MM.1S (cell line): ENCODE measurements around the gene KRTCAP3.

Source experiments
- DNase-seq: peaks from one replicate; pipeline ENCODE4 v3.0.0-alpha.2; 2015
- H2AFZ ChIP-seq: fragments of 300-600 bp; sonication (generic); 2 replicates; pipeline ENCODE4 v1.6.0; 2016; ENCODE audit warnings: antibody characterized with exemption, low read length
- H3F3A ChIP-seq: fragments of 300-600 bp; sonication (generic); 2 replicates; pipeline ENCODE4 v1.6.1; 2016; ENCODE audit warnings: mild to moderate bottlenecking, antibody characterized with exemption, low read length, moderate library complexity, mixed read lengths; ENCODE audit not compliant: insufficient read depth
- H3K27ac ChIP-seq: fragments of 300-600 bp; sonication (generic); 2 replicates; pipeline ENCODE4 v1.5.1; 2016; ENCODE audit warnings: mild to moderate bottlenecking, low read length
- H3K27me3 ChIP-seq: fragments of 300-600 bp; sonication (generic); replicated peaks from 2 replicates; pipeline ENCODE4 v1.6.0; 2016; ENCODE audit warnings: low read length; ENCODE audit not compliant: insufficient read depth
- H3K36me3 ChIP-seq: fragments of 300-600 bp; sonication (generic); replicated peaks from 2 replicates; pipeline ENCODE4 v1.6.1; 2016; ENCODE audit warnings: mild to moderate bottlenecking, low read length, mixed read lengths; ENCODE audit not compliant: insufficient read depth
- H3K4me1 ChIP-seq: fragments of 300-600 bp; sonication (generic); 2 replicates; pipeline ENCODE4 v1.6.1; 2016; ENCODE audit warnings: low read length, mixed read lengths
- H3K4me2 ChIP-seq: fragments of 300-600 bp; sonication (generic); 2 replicates; pipeline ENCODE4 v1.6.0; 2016; ENCODE audit warnings: low read depth, low read length
- H3K4me3 ChIP-seq: fragments of 300-600 bp; sonication (generic); 2 replicates; pipeline ENCODE4 v1.5.1; 2016; ENCODE audit warnings: low read length, mixed read lengths
- H3K79me2 ChIP-seq: fragments of 300-600 bp; sonication (generic); 2 replicates; pipeline ENCODE4 v1.6.1; 2016; ENCODE audit warnings: mixed run types, low read length, mixed read lengths
- H3K9ac ChIP-seq: fragments of 300-600 bp; sonication (generic); 2 replicates; pipeline ENCODE4 v1.6.1; 2016; ENCODE audit warnings: low read length, mixed read lengths
- H3K9me2 ChIP-seq: fragments of 300-600 bp; sonication (generic); replicated peaks from 2 replicates; pipeline ENCODE4 v1.6.1; 2016; ENCODE audit warnings: mild to moderate bottlenecking, low read length, mixed read lengths; ENCODE audit not compliant: insufficient read depth
- H3K9me3 ChIP-seq: fragments of 300-600 bp; sonication (generic); replicated peaks from 2 replicates; pipeline ENCODE4 v1.6.1; 2016; ENCODE audit warnings: mild to moderate bottlenecking, low read length, mixed read lengths; ENCODE audit not compliant: insufficient read depth
- H4K20me1 ChIP-seq: fragments of 300-600 bp; sonication (generic); 2 replicates; pipeline ENCODE4 v1.6.1; 2016; ENCODE audit warnings: mild to moderate bottlenecking, low read length, moderate library complexity, mixed read lengths; ENCODE audit not compliant: insufficient read depth
- EZH2 ChIP-seq: fragments of 300-600 bp; sonication (generic); optimal IDR thresholded peaks from 2 replicates; pipeline ENCODE3; 2017; ENCODE audit warnings: low read depth, mild to moderate bottlenecking, antibody characterized with exemption, low read length, mixed read lengths
- EZH2phosphoT487 ChIP-seq: fragments of 300-600 bp; sonication (generic); IDR thresholded peaks from 2 replicates; pipeline ENCODE4 v1.6.1; 2018; ENCODE audit warnings: antibody characterized with exemption, low read length
- TF ChIP-seq, protein P1 (sequence below): fragments of 300-600 bp; sonication (generic); IDR thresholded peaks from 2 replicates; pipeline ENCODE4 v1.5.1; 2016; ENCODE audit warnings: antibody characterized with exemption, low read length, mixed read lengths

Gene KRTCAP3

DNA sequence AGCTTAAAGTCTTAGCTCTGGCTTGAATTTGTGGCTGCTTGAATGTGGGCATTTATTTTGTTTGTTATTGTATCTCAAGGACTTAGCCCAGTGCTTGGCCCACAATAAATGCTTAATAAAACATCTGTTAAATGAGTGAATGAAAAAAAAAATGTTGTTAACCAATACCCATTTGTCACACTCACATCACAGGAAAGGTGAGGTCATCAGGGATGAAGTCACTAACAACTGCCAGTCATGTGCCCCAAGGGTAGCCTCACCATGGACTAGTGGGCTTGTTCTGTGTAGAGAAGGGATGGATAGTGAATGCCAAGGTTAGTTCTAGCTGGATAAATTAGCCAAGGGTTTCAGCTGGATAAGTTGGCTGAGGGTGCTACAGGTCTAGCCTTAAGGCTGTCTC, 10.8 kb upstream of the KRTCAP3 start:
- no peaks in the 10 kb centered on the region; the same call in 1 of the 2 replicates for H4K20me1 ChIP-seq
- no peaks in the 10 kb centered on the region for H3K9me3 ChIP-seq
- H2AFZ ChIP-seq, result no peak overlapping the region
- peaks cover 19% of the 10 kb centered on the region for H3F3A ChIP-seq
- no peak for TF ChIP-seq EZH2
- TF ChIP-seq EZH2phosphoT487, result no peak
- H3K27me3 ChIP-seq, result no peaks in the 10 kb centered on the region
- peaks cover 6% of the 10 kb centered on the region; the same call in 1 of the 2 replicates for H3K36me3 ChIP-seq
- no peaks in the 10 kb centered on the region for H3K9me2 ChIP-seq
- no peak overlapping the region for H3K27ac ChIP-seq
- no peak overlapping the region for H3K9ac ChIP-seq
- H3K79me2 ChIP-seq, result peaks cover 38% of the 10 kb centered on the region
- peaks cover 9% of the 10 kb centered on the region; the same call in 1 of the 2 replicates for H3K4me1 ChIP-seq
- H3K4me3 ChIP-seq, result no peak overlapping the region
- DNase-seq, result no peak
- no peak overlapping the region for H3K4me2 ChIP-seq

DNA sequence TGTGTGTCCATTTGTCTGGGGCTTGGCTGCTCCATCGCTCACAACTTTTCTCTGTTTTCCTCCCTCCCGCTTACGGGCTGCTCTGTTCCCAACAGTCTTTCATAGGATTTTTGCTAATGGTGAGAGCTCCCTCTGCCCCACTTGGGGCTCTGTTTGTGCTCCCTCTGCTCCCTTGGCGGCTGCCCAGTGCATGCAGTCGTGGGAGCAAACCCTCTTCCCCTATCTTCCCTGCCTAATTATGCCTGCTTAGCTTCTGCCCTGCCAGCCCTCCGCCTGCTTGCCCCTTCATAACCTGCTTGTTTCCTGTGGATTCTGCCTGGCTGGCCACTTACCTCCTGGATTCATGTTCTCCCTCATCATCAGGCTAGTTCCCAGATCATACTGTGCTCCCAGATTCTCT, 6.6 kb upstream of the KRTCAP3 start:
- H3K9me3 ChIP-seq, result no peaks in the 10 kb centered on the region
- no peaks in the 10 kb centered on the region; the same call in 1 of the 2 replicates for H4K20me1 ChIP-seq
- no peak overlapping the region for H3K9ac ChIP-seq
- H3K27me3 ChIP-seq, result no peaks in the 10 kb centered on the region
- DNase-seq, result no peak
- H3K79me2 ChIP-seq, result peaks cover 22% of the 10 kb centered on the region
- no peak overlapping the region for H3K27ac ChIP-seq
- no peaks in the 10 kb centered on the region for H3F3A ChIP-seq
- no peak overlapping the region for H3K4me3 ChIP-seq
- TF ChIP-seq EZH2phosphoT487 (no peak), EZH2 (no peak)
- TF ChIP-seq, protein P1, sequence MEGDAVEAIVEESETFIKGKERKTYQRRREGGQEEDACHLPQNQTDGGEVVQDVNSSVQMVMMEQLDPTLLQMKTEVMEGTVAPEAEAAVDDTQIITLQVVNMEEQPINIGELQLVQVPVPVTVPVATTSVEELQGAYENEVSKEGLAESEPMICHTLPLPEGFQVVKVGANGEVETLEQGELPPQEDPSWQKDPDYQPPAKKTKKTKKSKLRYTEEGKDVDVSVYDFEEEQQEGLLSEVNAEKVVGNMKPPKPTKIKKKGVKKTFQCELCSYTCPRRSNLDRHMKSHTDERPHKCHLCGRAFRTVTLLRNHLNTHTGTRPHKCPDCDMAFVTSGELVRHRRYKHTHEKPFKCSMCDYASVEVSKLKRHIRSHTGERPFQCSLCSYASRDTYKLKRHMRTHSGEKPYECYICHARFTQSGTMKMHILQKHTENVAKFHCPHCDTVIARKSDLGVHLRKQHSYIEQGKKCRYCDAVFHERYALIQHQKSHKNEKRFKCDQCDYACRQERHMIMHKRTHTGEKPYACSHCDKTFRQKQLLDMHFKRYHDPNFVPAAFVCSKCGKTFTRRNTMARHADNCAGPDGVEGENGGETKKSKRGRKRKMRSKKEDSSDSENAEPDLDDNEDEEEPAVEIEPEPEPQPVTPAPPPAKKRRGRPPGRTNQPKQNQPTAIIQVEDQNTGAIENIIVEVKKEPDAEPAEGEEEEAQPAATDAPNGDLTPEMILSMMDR, result no peak
- no peak overlapping the region for H2AFZ ChIP-seq
- H3K4me2 ChIP-seq, result no peak overlapping the region
- no peaks in the 10 kb centered on the region for H3K9me2 ChIP-seq
- peaks cover 3% of the 10 kb centered on the region; the same call in 1 of the 2 replicates for H3K4me1 ChIP-seq
- H3K36me3 ChIP-seq, result peaks cover 6% of the 10 kb centered on the region; the same call in 1 of the 2 replicates

DNA sequence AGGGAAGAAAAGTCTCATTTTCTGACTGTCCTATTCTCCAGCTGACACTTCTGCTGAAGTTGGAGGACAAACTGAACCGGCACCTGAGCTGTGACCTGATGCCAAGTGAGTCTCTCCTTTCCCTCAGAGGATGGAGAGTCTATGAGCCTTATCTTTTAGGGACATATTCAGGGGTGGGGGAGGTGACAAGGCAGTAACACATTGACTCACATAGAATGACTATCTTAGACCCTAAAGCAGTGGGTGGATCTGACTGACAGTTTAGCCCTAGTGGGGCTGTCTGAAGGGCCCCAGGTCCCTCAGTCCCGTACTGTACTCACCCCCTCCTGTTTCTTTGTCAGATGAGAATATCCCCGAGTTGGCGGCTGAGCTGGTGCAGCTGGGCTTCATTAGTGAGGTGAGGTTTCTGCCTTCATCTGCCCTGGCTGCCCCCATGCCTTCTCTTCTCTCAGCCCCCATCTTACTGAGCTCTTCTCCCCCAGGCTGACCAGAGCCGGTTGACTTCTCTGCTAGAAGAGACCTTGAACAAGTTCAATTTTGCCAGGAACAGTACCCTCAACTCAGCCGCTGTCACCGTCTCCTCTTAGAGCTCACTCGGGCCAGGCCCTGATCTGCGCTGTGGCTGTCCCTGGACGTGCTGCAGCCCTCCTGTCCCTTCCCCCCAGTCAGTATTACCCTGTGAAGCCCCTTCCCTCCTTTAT, 805 bp upstream of the KRTCAP3 start:
- Histone ChIP-seq H2AFZ (no peak overlapping the region), H3K27me3 (no peaks in the 10 kb centered on the region), H3K4me3 (no peak overlapping the region), H3F3A (no peaks in the 10 kb centered on the region), H3K36me3 (no peaks in the 10 kb centered on the region), H3K4me1 (no peaks in the 10 kb centered on the region), H3K9ac (no peak overlapping the region), H3K79me2 (no peaks in the 10 kb centered on the region), H4K20me1 (no peaks in the 10 kb centered on the region), H3K9me2 (no peaks in the 10 kb centered on the region), H3K9me3 (no peaks in the 10 kb centered on the region), H3K4me2 (no peak overlapping the region), H3K27ac (no peak overlapping the region)
- TF ChIP-seq EZH2 (no peak), EZH2phosphoT487 (no peak)
- TF ChIP-seq, protein P1, result no peak
- no peak for DNase-seq

DNA sequence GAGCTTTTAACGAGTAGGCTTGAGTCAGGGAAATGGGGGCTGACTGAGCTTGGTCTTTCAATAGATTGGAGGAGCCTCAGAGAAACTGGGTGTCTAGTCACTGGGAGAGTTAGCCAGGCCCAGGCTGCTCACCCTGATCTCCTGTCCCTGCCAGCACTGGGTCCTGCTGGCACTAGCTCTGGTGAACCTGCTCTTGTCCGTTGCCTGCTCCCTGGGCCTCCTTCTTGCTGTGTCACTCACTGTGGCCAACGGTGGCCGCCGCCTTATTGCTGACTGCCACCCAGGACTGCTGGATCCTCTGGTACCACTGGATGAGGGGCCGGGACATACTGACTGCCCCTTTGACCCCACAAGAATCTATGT, 720 bp downstream of the KRTCAP3 start:
- DNase-seq, result no peak
- H3K36me3 ChIP-seq, result no peaks in the 10 kb centered on the region
- no peak overlapping the region for H3K4me2 ChIP-seq
- no peaks in the 10 kb centered on the region for H3K27me3 ChIP-seq
- TF ChIP-seq, protein P1, result no peak
- TF ChIP-seq EZH2, result no peak
- no peak for TF ChIP-seq EZH2phosphoT487
- H3F3A ChIP-seq, result no peaks in the 10 kb centered on the region
- no peak overlapping the region for H3K4me3 ChIP-seq
- H2AFZ ChIP-seq, result no peak overlapping the region
- H3K79me2 ChIP-seq, result no peaks in the 10 kb centered on the region
- no peaks in the 10 kb centered on the region for H3K9me3 ChIP-seq
- no peaks in the 10 kb centered on the region for H4K20me1 ChIP-seq
- H3K9ac ChIP-seq, result no peak overlapping the region
- H3K4me1 ChIP-seq, result no peaks in the 10 kb centered on the region
- H3K9me2 ChIP-seq, result no peaks in the 10 kb centered on the region
- H3K27ac ChIP-seq, result no peak overlapping the region
